CD4-positive, alpha-beta T cell (primary cell): ENCODE data around the gene C22orf31. TPM values are rescaled to one million over a fixed set of nuclear protein-coding genes. Genes with fewer than 3 reads are reported as not detected.

Source experiments
- ATAC-seq: fragments of 200-7000 bp; cut with Tn5 transposase; one replicate; pipeline ENCODE4 v1.10.0; 2022; ENCODE audit warnings: mild to moderate bottlenecking; ENCODE audit not compliant: poor library complexity
- CTCF ChIA-PET: fragments of 350-600 bp; sonication (Branson Sonifier 250); formaldehyde crosslinking; loops from one replicate; lab custom pipeline; 2021; ENCODE audit warnings: antibody characterized with exemption, inconsistent platforms; lab: Charles Lee
- POLR2A ChIA-PET: fragments of 350-600 bp; sonication (Branson Sonifier 250); formaldehyde crosslinking; loops from one replicate; lab custom pipeline; 2021; ENCODE audit warnings: antibody characterized with exemption, inconsistent platforms; lab: Charles Lee
- DNase-seq, 14 experiments: peaks; one replicate each; pipeline ENCODE4 v3.0.0-alpha.2; 2013 to 2020; ENCODE audit warnings: mixed read lengths in 2 of 14
- H3K27ac ChIP-seq, 2 donors: one replicate each; pipeline versions ENCODE4 v1.5.1 to v1.7.0; 2013; ENCODE audit warnings: low read length in 2 of 2, low read depth in 1 of 2, mild to moderate bottlenecking in 1 of 2
- H3K27me3 ChIP-seq, 2 experiments: 1 replicate in 1 of 2; 2 replicates in 1 of 2; pipeline versions ENCODE4 v1.6.1 to v1.7.0; 2013; ENCODE audit warnings: low read length in 2 of 2, control low read depth in 1 of 2, mild to moderate bottlenecking in 1 of 2, moderate library complexity in 1 of 2; ENCODE audit not compliant: insufficient read depth in 2 of 2, control insufficient read depth in 1 of 2
- H3K36me3 ChIP-seq: one replicate; pipeline ENCODE4 v1.6.1; 2013; ENCODE audit warnings: low read length, control low read depth; ENCODE audit not compliant: insufficient read depth
- H3K4me1 ChIP-seq: one replicate; pipeline ENCODE4 v1.6.1; 2013; ENCODE audit warnings: low read length, control low read depth; ENCODE audit not compliant: insufficient read depth
- H3K4me3 ChIP-seq: one replicate; pipeline ENCODE4 v1.5.1; 2013; ENCODE audit warnings: mild to moderate bottlenecking, low read length, moderate library complexity
- H3K9me3 ChIP-seq, 2 experiments: 1 replicate in 1 of 2; 2 replicates in 1 of 2; pipeline versions ENCODE4 v1.6.1 to v1.7.0; 2013; ENCODE audit warnings: low read length in 2 of 2, mild to moderate bottlenecking in 2 of 2, control low read depth in 1 of 2, moderate library complexity in 1 of 2; ENCODE audit not compliant: control insufficient read depth in 1 of 2, insufficient read depth in 1 of 2
- H3K27ac Mint-ChIP-seq: one replicate; pipeline ENCODE4 v1.8.0; 2020; ENCODE audit warnings: mixed read lengths
- H3K27me3 Mint-ChIP-seq: one replicate; pipeline ENCODE4 v1.8.0; 2021; ENCODE audit warnings: mixed read lengths
- H3K36me3 Mint-ChIP-seq: one replicate; pipeline ENCODE4 v1.8.0; 2021; ENCODE audit warnings: low read depth, mixed read lengths
- H3K4me1 Mint-ChIP-seq: one replicate; pipeline ENCODE4 v1.8.0; 2021; ENCODE audit warnings: low read depth, mixed read lengths
- H3K4me3 Mint-ChIP-seq: one replicate; pipeline ENCODE4 v1.8.0; 2020; ENCODE audit warnings: mild to moderate bottlenecking, mixed read lengths
- H3K9me3 Mint-ChIP-seq: one replicate; pipeline ENCODE4 v1.8.0; 2020; ENCODE audit warnings: mixed read lengths
- CTCF ChIP-seq: fragments of 200-600 bp; IDR thresholded peaks from one replicate; pipeline ENCODE4 v1.8.0; 2022; ENCODE audit warnings: antibody characterized with exemption, mild to moderate bottlenecking
- intact Hi-C, 2 experiments: fragments of 100-400 bp; cut with DNase I in 1 of 2; cut with micrococcal nuclease in 1 of 2; formaldehyde crosslinking; loops; one replicate each; pipeline versions ENCODE4 v1.15.1 to v1.9.0; 2023 to 2025; cut with DNase I, micrococcal nuclease
- total RNA-seq, 174 experiments: library from RNA in 2 of 174; stranded (reverse) in 2 of 174; gene quantifications; one replicate each; pipeline ENCODE4 v1.2.3 and lab custom pipeline; 2021 to 2026

The C22orf31 gene
- total RNA-seq, 2 experiments from 2014 or later: not detected

GRCh38 chr22:29039148-29039547 is 22.5 kb downstream of the C22orf31 start:
- Histone ChIP-seq H3K9me3 (no peaks in the 10 kb centered on the region), H3K4me3 (no peak overlapping the region), H3K36me3 (no peaks in the 10 kb centered on the region), H3K27ac (no peak overlapping the region), H3K4me1 (no peaks in the 10 kb centered on the region), H3K27me3 (no peaks in the 10 kb centered on the region)
- intact Hi-C loops: no loop called here
- ChIA-PET CTCF (interaction anchor here (0.6 to 3.2 kb wide), 3 partner anchors 182 to 1020 kb away, joined by 5 to 35 read pairs (median 33); no protein-coding TSS in a partner anchor), POLR2A (no interaction called here)
- Mint-ChIP-seq H3K9me3 (no peaks in the 10 kb centered on the region), H3K4me3 (no peak overlapping the region), H3K27ac (no peak overlapping the region), H3K27me3 (peaks cover 6% of the 10 kb centered on the region), H3K4me1 (no peaks in the 10 kb centered on the region), H3K36me3 (no peaks in the 10 kb centered on the region)
- DNase-seq (no peak), ATAC-seq (no peak)
- TF ChIP-seq CTCF: no peak

GRCh38 chr22:29037340-29037932 is 24.2 kb downstream of the C22orf31 start:
- Histone ChIP-seq H3K27ac (no peak overlapping the region), H3K9me3 (no peaks in the 10 kb centered on the region), H3K36me3 (no peaks in the 10 kb centered on the region), H3K4me3 (no peak overlapping the region), H3K4me1 (no peaks in the 10 kb centered on the region), H3K27me3 (peaks cover 0 to 5% of the 10 kb centered on the region in 2 experiments)
- no peak for DNase-seq
- no peak for ATAC-seq
- TF ChIP-seq CTCF: no peak
- Mint-ChIP-seq H3K9me3 (no peaks in the 10 kb centered on the region), H3K4me3 (no peak overlapping the region), H3K4me1 (no peaks in the 10 kb centered on the region), H3K27ac (no peak overlapping the region), H3K36me3 (no peaks in the 10 kb centered on the region), H3K27me3 (peaks cover 15% of the 10 kb centered on the region)
- intact Hi-C loops: no loop called here
- POLR2A ChIA-PET: no interaction called here
- CTCF ChIA-PET: no interaction called here

GRCh38 chr22:29032584-29032983 is 29.0 kb downstream of the C22orf31 start:
- intact Hi-C loops: no loop called here
- Mint-ChIP-seq H3K4me1 (peaks cover 14% of the 10 kb centered on the region), H3K27me3 (peaks cover 59% of the 10 kb centered on the region), H3K9me3 (no peaks in the 10 kb centered on the region), H3K27ac (no peak overlapping the region), H3K36me3 (no peaks in the 10 kb centered on the region), H3K4me3 (no peak overlapping the region)
- ATAC-seq: no peak
- ChIA-PET CTCF (no interaction called here), POLR2A (no interaction called here)
- H3K27ac ChIP-seq: no peak overlapping the region
- no peak for DNase-seq
- H3K27me3 ChIP-seq: peaks cover 32 to 39% of the 10 kb centered on the region in 2 experiments
- H3K4me1 ChIP-seq: peaks cover 13% of the 10 kb centered on the region
- no peaks in the 10 kb centered on the region for H3K36me3 ChIP-seq
- H3K9me3 ChIP-seq: peaks cover 0 to 7% of the 10 kb centered on the region in 2 experiments
- TF ChIP-seq CTCF: no peak
- H3K4me3 ChIP-seq: no peak overlapping the region
